Measurements from ENCODE around the gene TJP1.
"Not testable (repeated sequence)": the region's sequence is repeated elsewhere in the genome, so short reads cannot be mapped to it uniquely, and the experiment has no call there.

Gene TJP1

DNA sequence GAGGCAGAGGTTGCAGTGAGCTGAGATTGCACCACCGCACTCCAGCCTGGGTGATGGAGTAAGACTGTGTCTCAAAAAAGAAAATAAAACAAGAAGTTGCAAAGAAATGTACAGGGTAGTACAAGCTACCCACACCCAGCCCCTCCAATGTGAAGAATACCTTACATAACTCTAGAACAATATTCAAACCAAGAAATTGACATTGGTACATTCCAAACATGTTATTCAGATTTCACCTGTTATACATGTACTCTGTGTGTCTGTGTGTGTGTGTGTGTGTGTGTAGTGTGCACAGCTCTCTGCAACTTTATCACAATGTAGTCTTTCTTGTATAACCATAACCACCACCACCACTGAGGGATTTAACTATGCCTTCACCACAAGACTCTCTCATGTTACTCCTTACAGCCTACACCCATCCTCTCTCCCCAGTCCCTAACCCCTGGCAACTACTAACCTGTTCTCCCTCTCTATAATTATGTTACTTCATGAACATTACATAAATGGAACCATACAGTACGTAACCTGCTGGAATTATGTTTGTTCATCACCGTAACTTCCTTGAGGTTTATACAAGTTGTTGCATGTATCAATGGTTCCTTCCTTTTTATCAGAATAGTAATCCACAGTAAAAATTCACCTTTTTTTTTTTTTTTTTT is 16.2 kb upstream of the TJP1 start:
- DNase-seq: no peak

DNA sequence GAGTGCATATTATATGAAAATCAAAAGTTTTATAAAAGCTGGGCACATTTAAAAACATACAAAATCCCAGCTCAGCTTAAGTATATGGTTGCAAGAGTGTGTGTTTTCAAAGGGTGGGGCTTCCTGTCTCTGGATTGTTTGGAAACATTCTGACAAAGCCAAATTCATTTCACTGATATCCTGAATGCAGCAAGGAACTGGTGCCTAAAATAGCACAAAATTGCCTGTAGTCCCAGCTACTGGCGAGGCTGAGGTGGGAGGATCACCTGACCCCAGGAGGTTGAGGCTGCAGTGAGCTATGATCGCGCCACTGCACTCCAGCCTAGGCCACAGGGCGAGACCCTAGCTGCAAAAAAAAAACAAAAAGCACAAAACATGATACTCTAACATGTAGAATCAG is 13.0 kb upstream of the TJP1 start:
- DNase-seq: no peak

DNA sequence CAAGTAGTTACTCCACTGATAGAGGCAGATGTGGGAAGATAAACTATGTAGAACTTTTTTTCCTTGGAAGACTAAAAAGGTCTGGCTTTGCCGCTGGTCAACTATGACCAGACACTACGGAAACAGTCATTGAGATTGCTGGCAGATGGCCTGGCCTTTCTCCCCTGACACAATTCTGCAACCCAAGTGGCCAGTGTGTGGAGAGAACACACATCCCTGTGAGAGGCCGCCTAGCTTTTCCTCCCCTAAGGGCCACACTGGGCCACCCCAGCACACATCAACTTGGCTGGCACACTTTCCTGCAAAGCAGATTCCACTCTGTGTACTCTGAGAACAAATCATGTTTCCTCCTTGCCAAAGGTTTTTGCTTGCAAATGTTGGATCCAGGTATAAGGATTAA is 10.4 kb upstream of the TJP1 start:
- DNase-seq: no peak

DNA sequence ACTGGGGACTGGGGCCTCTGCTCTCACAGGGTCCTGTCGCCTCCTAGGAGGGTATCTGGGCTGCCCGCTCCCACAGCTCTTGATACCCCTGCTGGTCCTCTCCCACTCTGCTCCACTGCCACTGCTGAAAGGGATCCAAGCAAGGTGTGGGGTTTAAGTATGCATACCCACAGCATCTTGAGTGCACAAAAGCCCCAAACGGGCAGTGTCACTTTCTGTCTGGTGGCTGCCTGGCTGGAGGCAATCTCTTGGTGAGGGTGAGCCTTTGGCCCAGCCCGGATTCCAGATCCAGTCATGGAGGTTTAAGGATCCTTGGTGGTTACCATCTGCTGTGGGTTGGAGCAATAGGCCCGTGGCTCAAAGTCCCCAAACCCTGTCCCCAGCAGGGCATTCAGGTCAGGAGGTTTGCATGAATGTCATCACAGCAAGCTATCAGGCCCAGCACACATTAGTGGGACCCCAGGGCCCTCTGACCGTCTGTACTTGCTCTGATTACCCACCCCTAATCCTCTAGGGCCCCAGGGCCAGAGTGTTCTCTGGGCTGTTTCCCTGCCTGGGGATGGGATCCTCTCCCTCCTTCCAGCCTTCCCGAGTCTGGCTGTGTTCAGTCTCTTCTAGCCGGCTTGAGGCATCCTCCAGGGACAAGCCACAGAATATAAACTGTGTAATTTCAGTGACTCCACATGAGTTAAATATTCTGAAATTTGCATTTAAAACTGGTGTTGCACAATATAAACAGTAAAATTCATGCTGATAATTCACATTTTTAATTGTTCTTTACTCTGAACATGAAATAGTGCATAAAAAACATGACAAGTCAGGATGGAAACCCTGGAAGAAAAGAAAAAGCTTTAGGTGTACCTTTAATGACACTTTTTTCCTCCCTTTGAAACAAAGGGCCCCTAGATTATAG is 4.9 kb upstream of the TJP1 start:
- no peak for DNase-seq

GRCh38 chr15:29825227-29825626 is 3.0 kb upstream of the TJP1 start:
- no peak for DNase-seq

DNA sequence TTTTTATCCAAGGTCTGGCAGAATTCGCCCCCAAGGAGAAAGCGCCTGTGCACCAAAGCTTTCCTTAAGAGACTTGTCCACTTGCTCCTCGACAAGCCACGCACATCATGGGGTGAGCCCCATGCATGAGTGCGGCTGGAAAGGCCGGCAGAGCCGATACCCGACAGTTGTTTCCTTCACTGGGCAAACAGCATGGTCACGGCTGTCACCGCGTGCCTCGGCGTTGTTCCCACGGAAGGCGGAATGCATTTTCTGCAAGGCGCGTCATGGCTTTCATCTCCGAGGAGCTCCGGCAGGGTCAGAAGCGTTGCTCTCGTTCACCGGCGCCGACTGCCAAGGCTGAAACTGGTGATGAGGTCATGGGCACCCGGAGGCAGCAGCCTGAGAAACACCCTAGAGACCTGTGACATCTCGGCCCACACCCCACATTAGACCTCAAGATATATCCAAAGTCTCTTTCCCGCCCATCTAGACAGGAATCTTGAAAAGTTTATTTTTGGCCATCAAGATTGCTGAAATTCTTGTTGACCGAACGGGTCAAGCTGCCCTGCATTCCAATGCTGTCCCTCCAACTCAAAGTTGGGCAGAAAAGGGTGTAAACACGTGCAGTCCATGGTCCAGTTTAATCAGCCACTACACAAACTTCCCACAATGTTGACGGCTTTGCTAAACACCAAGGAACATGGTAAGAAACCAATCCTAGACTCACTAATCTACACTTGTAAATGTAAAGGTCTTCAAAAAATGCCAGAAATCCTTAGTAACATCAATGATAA is 604 bp upstream of the TJP1 start:
- peak; percentile 72 for DNase-seq

- peak; percentile 79 for DNase-seq
Observed at GRCh38 chr15:29821416-29822099, 710 bp downstream of the TJP1 start.

- no peak for DNase-seq
Observed at GRCh38 chr15:29820394-29821154, 1.7 kb downstream of the TJP1 start.

DNA sequence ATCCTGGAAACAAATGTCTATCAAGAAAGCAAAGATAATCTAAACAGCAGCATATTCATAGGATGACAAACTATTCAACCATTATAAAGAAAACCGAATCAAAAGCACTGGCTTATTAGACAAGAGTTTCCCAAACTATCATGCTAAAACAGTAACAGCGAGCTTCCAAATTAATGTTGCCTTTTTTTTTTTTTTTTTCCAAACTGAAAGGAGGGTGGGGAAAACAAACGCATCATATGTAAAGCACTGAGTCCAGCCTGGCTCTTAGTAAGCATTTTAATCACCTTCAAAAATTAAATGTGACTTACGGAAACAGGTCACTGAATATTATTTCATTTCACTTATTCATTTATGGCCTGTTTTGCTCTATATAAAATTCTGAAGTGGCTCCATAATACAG is 2.3 kb downstream of the TJP1 start:
- DNase-seq: no peak

GRCh38 chr15:29818141-29818540 is 4.1 kb downstream of the TJP1 start:
- no peak for DNase-seq

GRCh38 chr15:29817455-29817854 is 4.8 kb downstream of the TJP1 start:
- not testable (repeated sequence) for DNase-seq

- peak; percentile 42 for DNase-seq
Observed at GRCh38 chr15:29815000-29815710, 7.1 kb downstream of the TJP1 start.

DNA sequence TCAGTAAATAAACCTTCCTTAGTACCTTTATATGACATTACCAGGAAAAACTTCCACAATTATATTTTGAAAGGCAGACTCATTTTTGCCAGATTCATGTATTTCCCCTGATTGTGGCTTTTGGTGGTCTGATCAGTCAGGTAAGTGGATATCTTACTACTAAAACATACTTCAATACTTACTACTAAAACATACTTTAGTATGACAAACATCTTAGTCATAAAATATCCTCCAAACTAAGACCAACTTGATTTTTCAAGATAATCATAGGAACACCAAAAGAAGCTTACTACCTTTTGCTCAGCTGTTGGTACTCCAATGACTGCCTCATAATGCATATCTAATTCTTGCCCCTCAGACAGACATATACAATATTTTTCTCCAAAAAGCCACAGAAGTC is 9.3 kb downstream of the TJP1 start:
- DNase-seq: no peak

DNA sequence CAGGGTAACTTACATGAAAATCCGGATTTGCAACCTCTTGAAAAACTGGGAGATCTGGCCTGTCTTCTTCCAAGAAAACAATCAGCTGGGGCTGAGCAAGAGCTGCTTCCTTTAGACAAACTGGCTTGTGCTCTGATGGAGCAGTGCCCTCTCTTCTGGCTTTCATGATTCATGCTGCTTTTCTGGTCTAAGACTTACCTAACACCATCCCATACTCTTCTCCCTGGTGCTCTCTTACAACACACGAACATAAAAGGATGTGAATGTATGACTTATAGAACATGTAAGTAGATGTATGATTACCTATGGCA is 9.9 kb downstream of the TJP1 start:
- DNase-seq: no peak

DNA sequence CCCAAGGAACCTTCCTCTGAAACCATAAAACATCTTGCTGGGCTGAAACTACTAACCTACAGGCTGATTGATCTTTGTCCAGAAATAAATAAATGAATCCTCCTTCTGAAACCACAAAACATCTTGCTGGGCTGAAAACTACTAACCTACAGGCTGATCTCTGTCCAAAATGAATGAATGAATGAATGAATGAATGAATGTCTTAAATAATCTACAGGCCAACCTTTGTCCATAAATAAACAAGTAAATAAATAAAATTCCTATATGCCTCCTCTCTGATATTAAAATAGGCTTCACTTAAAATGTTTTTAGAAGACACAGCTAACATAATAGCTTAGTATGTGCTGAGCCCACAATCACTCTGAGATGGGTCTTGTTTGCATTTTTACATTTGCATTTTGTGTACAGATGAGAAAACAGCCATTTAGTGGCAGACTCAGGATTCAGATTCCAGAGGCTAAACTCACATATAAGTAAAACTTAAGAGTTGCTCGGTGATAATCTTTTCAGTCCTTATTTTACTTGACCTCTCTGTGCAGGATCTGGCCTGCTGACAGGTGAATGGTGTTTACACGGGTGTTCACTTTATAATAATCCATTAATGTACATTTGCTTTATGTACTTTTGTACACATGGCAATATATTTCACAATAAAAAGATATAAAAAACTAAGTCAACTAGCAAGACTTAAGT is 10.4 kb downstream of the TJP1 start:
- no peak for DNase-seq

- DNase-seq: no peak
Observed at GRCh38 chr15:29805708-29806104, 16.6 kb downstream of the TJP1 start.

- DNase-seq: peak; percentile 75
Observed at GRCh38 chr15:29805043-29805707, 17.1 kb downstream of the TJP1 start.

- no peak for DNase-seq
Observed at GRCh38 chr15:29802411-29802810, 19.9 kb downstream of the TJP1 start.

DNA sequence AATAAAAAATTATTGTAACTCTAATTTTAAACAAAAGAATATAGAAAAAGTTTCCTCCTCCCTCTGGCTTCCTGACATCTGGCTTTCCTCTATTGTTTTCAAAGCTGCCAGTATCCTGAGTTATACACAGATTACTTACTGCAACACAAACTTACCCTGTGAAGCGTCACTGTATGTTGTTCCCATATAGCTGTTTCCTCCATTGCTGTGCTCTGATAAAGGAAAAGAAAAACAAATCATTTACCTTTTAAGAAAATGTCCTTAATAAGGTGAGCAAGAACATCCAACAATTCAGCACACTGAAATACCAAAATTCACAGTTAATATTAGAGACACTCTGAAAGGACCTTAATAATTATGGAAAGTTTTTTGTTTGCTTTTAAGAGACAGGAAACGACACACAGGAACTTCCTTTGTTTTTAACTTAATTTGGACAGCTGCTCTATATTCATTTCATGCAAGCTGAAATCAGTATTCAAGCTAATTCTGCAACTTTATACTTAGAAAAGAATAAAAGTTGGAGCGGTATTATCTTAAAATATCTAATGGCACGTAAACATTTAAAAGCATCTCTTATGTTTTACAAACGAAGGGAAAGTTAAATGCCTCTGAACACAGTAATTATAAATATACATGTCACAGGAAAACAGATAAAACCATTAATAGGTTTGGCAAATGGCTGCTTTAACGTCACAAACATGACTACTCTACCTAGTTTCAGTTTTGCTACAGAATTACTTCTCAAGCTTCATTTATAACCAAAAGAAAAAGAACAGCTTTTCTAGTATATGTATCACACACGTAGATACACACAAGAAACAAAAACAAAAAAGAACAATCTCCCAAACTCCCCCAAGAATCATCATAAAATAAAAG is 21.5 kb downstream of the TJP1 start:
- DNase-seq: no peak
